Activated CD4-positive, alpha-beta T cell treated with anti-CD3 and anti-CD28 coated beads, Interleukin-2, amount 10 ng/mL, durations not matched to agents 7 days and 5 days (primary cell): ENCODE measurements around the gene CSNK2B. TPM values are rescaled to one million over a fixed set of nuclear protein-coding genes. Genes with fewer than 3 reads are reported as not detected.
A peak's percentile ranks its signal among the peaks of the same experiment; 100 is the strongest.

Source experiments
- CTCF ChIA-PET: fragments of 350-600 bp; sonication (Branson Sonifier 250); formaldehyde crosslinking; loops from one replicate; lab custom pipeline; 2021; ENCODE audit warnings: antibody characterized with exemption; lab: Charles Lee
- POLR2A ChIA-PET: fragments of 350-600 bp; sonication (Branson Sonifier 250); formaldehyde crosslinking; loops from one replicate; lab custom pipeline; 2021; ENCODE audit warnings: antibody characterized with exemption; lab: Charles Lee
- DNase-seq: peaks from one replicate; pipeline ENCODE4 v3.0.0-alpha.2; 2020
- H3K27ac Mint-ChIP-seq: one replicate; pipeline ENCODE4 v1.8.0; 2021; ENCODE audit warnings: mild to moderate bottlenecking, moderate library complexity, mixed read lengths
- H3K27me3 Mint-ChIP-seq: one replicate; pipeline ENCODE4 v1.8.0; 2021; ENCODE audit warnings: mixed read lengths
- H3K36me3 Mint-ChIP-seq: one replicate; pipeline ENCODE4 v1.8.0; 2021; ENCODE audit warnings: low read depth, mixed read lengths
- H3K4me1 Mint-ChIP-seq: one replicate; pipeline ENCODE4 v1.8.0; 2021; ENCODE audit warnings: mixed read lengths
- H3K4me3 Mint-ChIP-seq: one replicate; pipeline ENCODE4 v1.8.0; 2021; ENCODE audit warnings: mild to moderate bottlenecking, moderate library complexity, mixed read lengths
- H3K9me3 Mint-ChIP-seq: one replicate; pipeline ENCODE4 v1.8.0; 2021; ENCODE audit warnings: mixed read lengths
- microRNA-seq: library from miRNA; unstranded; fragments of <30 nt; microRNA quantifications from one replicate; pipeline ENCODE4 v1.2.0, GENCODE V29; 2021; ENCODE audit warnings: borderline microRNAs expressed, borderline replicate concordance
- total RNA-seq, 2 experiments: library from RNA; stranded (reverse); gene quantifications; one replicate each; pipeline ENCODE4 v1.2.3, GENCODE V29; 2021

Gene CSNK2B
- total RNA-seq, 2 experiments from 2014 or later = 218 to 273 TPM

DNA sequence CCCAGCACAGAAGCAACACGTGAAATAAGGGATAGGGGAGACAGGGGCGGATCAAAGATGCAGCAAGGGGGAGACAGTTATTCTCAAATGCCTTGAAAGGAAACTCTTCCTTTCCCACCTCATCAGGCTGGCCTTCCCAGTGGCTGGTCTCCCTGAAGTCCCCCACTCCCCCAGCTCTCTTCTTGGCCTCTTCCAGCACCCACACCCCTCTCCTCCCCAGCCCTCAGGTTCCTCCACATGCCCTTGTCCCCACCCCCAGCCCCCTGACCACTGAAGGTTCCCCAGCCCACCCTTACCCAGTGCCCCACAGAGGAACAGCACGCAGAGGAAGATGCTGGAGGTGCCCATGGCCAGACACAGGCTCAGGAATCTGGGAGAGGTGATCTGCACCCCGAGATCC lies 47.6 kb downstream of the CSNK2B start:
- Mint-ChIP-seq H3K27ac (no peak overlapping the region), H3K9me3 (no peaks in the 10 kb centered on the region), H3K27me3 (peaks cover 7% of the 10 kb centered on the region), H3K36me3 (no peaks in the 10 kb centered on the region), H3K4me3 (no peak overlapping the region), H3K4me1 (peaks cover 29% of the 10 kb centered on the region)
- ChIA-PET POLR2A (no interaction called here), CTCF (interaction anchor here (0.8 to 2.6 kb wide), 3 partner anchors 9 to 69 kb away, joined by 3 to 13 read pairs (median 4); partner anchors contain the start of genes LY6G6C and MPIG6B)
- no peak for DNase-seq

DNA sequence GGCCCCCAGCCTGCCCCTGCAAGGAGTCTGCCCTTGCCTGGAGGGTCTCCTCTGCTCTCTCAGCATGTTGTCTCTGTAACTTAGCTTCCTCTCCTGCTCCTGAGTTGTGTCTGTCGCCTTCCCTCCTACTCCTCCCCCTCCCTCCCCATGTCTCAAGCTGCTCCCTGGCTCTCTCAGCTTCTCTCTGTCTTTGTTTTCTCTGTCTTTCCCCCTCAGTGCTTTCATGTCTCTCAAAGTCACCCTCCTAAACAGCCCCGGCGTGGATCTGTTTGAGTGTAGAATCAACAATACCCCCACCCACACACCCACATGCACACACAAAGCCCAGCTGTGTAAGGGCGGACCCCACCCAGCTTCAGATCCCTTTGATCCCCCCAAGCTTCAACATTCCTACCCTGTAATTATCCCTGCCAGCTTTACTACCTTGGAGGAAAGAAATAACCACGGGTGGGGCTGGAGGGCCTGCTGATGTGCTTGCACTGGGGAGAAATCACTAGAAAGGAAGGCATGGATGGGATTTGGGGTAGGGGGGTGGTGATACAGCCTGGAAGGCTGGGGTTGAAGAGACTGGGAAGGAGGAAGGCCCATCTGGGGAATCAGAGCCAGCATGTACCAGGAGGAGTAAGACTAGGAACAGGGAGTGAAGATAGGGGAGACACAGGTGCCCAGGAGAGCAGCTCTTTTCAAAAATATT lies 48.3 kb downstream of the CSNK2B start:
- DNase-seq = no peak
- POLR2A ChIA-PET = no interaction called here
- CTCF ChIA-PET = interaction anchor here (0.8 to 2.6 kb wide), 5 partner anchors 8 to 69 kb away, joined by 3 to 13 read pairs (median 4); partner anchors contain the start of genes ABHD16A, LY6G6C and MPIG6B
- Mint-ChIP-seq H3K27me3 (peaks cover 7% of the 10 kb centered on the region), H3K4me1 (peaks cover 29% of the 10 kb centered on the region), H3K4me3 (no peak overlapping the region), H3K9me3 (no peaks in the 10 kb centered on the region), H3K36me3 (no peaks in the 10 kb centered on the region), H3K27ac (peak overlapping the region; percentile 38)

DNA sequence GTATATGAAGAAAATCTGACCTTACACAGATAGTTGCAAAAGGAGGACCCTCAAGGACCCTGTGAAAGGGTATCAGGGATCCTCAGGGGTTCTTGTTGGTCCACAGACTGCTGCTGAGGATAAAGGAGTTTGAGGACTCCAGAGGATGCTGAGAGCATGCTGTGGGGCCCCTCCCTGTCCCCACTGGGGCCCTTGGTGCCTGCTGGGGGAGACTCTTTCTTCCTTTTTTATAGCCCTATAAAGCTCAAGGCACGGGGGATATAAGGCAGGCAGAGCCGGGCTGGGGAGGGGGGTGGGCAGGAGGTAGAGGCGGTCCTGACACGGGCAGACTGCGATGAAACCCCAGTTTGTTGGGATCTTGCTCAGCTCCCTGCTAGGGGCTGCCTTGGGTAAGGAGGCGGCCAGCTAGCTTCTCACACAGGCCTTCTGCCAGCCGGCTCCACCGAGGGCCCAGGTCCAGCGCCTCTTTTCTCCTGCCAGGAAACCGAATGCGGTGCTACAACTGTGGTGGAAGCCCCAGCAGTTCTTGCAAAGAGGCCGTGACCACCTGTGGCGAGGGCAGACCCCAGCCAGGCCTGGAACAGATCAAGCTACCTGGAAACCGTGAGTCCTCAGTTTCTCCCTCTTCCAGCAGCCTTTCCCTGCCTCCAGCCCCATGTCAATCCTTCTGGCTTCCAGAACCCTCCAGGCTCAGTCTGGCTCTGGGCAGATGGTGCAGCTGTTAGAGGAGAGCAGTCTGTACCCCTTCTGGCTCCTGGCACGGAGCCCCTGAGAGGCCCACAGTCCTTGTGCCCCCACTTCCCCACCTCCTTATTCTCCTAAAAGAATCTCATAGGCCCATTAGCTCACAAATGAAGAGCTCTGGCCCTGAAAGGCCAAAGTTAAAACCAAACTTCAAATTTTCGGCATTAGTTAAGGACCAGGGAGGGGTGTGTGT lies 49.4 kb downstream of the CSNK2B start, which contains the start of gene LY6G6D:
TSS of gene LY6G6D (plus strand) at position 327 of the 937 bp plus-strand sequence. CDS start at position 335, 8 bp downstream.
- CTCF ChIA-PET = interaction anchor here (0.9 to 2.6 kb wide), 7 partner anchors 7 to 223 kb away, joined by 3 to 13 read pairs (median 4); partner anchors contain the start of genes ABHD16A, LY6G6C and MPIG6B
- no peaks in the 10 kb centered on the region for H3K36me3 Mint-ChIP-seq
- H3K27ac Mint-ChIP-seq = no peak within 1 kb of the TSS
- POLR2A ChIA-PET = no interaction called here
- no peak for DNase-seq
- no peak within 1 kb of the TSS for H3K4me3 Mint-ChIP-seq
- H3K9me3 Mint-ChIP-seq = no peaks in the 10 kb centered on the region
- peaks cover 28% of the 10 kb centered on the region for H3K4me1 Mint-ChIP-seq
- peaks cover 7% of the 10 kb centered on the region for H3K27me3 Mint-ChIP-seq

DNA sequence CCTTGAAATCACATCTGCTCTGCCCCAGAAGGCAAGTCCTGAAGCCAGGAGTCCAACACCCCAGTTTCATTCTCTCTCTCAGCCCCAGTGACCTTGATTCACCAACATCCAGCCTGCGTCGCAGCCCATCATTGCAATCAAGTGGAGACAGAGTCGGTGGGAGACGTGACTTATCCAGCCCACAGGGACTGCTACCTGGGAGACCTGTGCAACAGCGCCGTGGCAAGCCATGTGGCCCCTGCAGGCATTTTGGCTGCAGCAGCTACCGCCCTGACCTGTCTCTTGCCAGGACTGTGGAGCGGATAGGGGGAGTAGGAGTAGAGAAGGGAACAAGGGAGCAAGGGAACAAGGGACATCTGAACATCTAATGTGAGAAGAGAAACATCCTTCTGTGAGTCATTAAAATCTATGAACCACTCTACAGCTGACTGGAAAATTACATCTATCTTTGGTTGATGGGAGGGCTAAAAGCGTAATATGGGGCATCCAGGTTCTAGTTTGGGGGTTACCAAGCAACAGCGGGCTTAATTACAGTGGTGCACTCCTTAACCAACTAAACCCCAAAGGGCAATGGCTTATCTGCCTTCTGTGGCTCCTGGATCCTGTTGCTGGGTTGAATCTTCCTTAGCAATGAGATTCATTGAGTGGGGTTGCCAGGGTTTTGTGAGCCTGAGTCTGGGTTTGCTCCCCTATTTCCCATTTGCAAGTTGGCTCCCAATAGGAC lies 51.8 kb downstream of the CSNK2B start:
- POLR2A ChIA-PET = interaction anchor here (0.6 kb wide), 1 partner anchor 119 kb away, joined by 3 read pairs; no protein-coding TSS in a partner anchor

DNA sequence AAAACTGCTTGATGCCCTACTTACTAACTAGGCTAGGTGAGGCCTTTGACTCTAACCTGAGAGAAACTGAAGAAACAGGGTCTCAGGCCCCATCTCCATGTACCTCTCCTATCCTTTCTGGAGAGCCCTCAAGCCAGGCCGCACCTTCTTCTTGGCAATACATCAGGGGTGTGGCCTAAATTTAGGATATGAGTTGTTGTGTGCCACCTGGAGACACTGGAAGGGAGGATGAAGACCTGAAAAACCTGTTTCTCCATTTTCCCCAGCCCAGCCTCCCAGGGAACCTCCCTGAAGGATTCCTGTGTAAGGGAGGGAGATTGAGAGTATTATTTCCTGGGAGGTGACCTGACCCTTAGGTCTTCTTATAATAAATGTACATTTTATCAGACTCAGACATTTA lies 52.4 kb downstream of the CSNK2B start:
- POLR2A ChIA-PET = interaction anchor here (0.6 kb wide), 1 partner anchor 119 kb away, joined by 3 read pairs; no protein-coding TSS in a partner anchor
- no peaks in the 10 kb centered on the region for H3K36me3 Mint-ChIP-seq
- H3K27ac Mint-ChIP-seq = no peak overlapping the region
- no peak overlapping the region for H3K4me3 Mint-ChIP-seq
- H3K9me3 Mint-ChIP-seq = no peaks in the 10 kb centered on the region
- peaks cover 6% of the 10 kb centered on the region for H3K4me1 Mint-ChIP-seq
- DNase-seq = no peak
- peaks cover 4% of the 10 kb centered on the region for H3K27me3 Mint-ChIP-seq
- CTCF ChIA-PET = interaction anchor here (1.5 kb wide), 1 partner anchor 12 kb away, joined by 4 read pairs; no protein-coding TSS in a partner anchor

More for the DNA sequence above, 51.8 kb downstream of the CSNK2B start:
- H3K9me3 Mint-ChIP-seq = no peaks in the 10 kb centered on the region
- H3K4me1 Mint-ChIP-seq = peaks cover 4% of the 10 kb centered on the region
- no peak overlapping the region for H3K27ac Mint-ChIP-seq
- no peak overlapping the region for H3K4me3 Mint-ChIP-seq
- no peak for DNase-seq
- CTCF ChIA-PET = no interaction called here
- peaks cover 7% of the 10 kb centered on the region for H3K27me3 Mint-ChIP-seq
- H3K36me3 Mint-ChIP-seq = no peaks in the 10 kb centered on the region

DNA sequence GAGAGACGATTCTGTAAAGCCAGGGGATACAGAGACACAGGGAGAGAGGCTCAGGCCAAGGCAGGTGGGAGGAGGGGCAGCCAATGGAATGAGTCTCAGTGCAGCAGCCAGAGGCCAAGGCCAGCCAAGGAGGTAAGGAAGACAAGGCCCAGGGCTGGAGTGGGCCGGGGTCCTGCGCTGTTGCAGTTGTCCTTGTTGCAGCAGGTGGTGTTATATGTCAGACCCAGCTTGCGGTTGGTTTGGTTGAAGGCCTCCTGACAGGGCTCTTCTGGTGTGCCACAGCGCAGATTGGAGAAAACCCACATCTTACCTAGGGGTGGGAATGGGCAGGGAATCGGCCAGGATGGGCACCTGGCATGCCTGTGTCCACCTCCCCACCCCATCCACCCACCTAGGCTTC lies 53.1 kb downstream of the CSNK2B start:
- ChIA-PET POLR2A (no interaction called here), CTCF (interaction anchor here (1.5 kb wide), 1 partner anchor 11 kb away, joined by 4 read pairs; no protein-coding TSS in a partner anchor)
- no peaks in the 10 kb centered on the region for H3K36me3 Mint-ChIP-seq
- H3K4me1 Mint-ChIP-seq = peaks cover 8% of the 10 kb centered on the region
- H3K27me3 Mint-ChIP-seq = peaks cover 3% of the 10 kb centered on the region
- H3K4me3 Mint-ChIP-seq = no peak overlapping the region
- no peak for DNase-seq
- no peaks in the 10 kb centered on the region for H3K9me3 Mint-ChIP-seq
- peak overlapping the region; percentile 61 for H3K27ac Mint-ChIP-seq

Small RNAs within 50 kb of the gene (microRNA-seq; reads per million reads assigned to microRNA genes)
- gene MIR4646 (not detected), gene MIR6832 (0.63 reads per million)

Other genes with a start within 250 kb of the CSNK2B start
- gene MICB, start 167.9 kb upstream of the CSNK2B start, total RNA-seq = 10 to 100 TPM; 54.2 to 55.7 TPM
- not detected for gene MCCD1, start 137.1 kb upstream of the CSNK2B start, total RNA-seq
- gene DDX39B, start 124.1 kb upstream of the CSNK2B start, total RNA-seq = 100 to 1,000 TPM; 420 to 442 TPM
- gene ATP6V1G2, start 119.5 kb upstream of the CSNK2B start, total RNA-seq = 1 to 10 TPM; 3.6 to 3.7 TPM
- 10 to 100 TPM; 15.8 to 16.0 TPM for gene NFKBIL1, start 118.5 kb upstream of the CSNK2B start, total RNA-seq
- 10 to 100 TPM; 20.9 to 27.0 TPM for gene LTA, start 93.8 kb upstream of the CSNK2B start, total RNA-seq
- gene TNF, start 90.5 kb upstream of the CSNK2B start, total RNA-seq = 10 to 100 TPM; 46.5 to 47.1 TPM
- 100 to 1,000 TPM; 585 to 747 TPM for gene LTB, start 83.7 kb upstream of the CSNK2B start, total RNA-seq
- 10 to 100 TPM; 33.3 to 36.8 TPM for gene LST1, start 79.8 kb upstream of the CSNK2B start, total RNA-seq
- gene NCR3, start 73.1 kb upstream of the CSNK2B start, total RNA-seq = 10 to 100 TPM; 20.0 to 23.8 TPM
- 10 to 100 TPM; 48.0 to 54.2 TPM for gene AIF1, start 50.8 kb upstream of the CSNK2B start, total RNA-seq
- 100 to 1,000 TPM; 240 to 246 TPM for gene PRRC2A, start 45.4 kb upstream of the CSNK2B start, total RNA-seq
- gene BAG6, start 13.4 kb upstream of the CSNK2B start, total RNA-seq = 100 to 1,000 TPM; 268 to 286 TPM
- 1 to 10 TPM; 3.9 to 4.5 TPM for gene APOM, start 10.2 kb upstream of the CSNK2B start, total RNA-seq
- gene C6orf47, start 5.3 kb upstream of the CSNK2B start, total RNA-seq = 10 to 100 TPM; 20.2 to 20.9 TPM
- 10 to 100 TPM; 34.4 to 42.9 TPM for gene GPANK1, start 1.1 kb upstream of the CSNK2B start, total RNA-seq
- 10 to 100 TPM; 26.0 to 27.4 TPM for gene LY6G5B, start 3.9 kb downstream of the CSNK2B start, total RNA-seq
- 1 to 10 TPM; 1.7 to 2.1 TPM for gene LY6G5C, start 15.0 kb downstream of the CSNK2B start, total RNA-seq
- gene ABHD16A, start 37.2 kb downstream of the CSNK2B start, total RNA-seq = 10 to 100 TPM; 47.2 to 54.1 TPM
- not detected for gene LY6G6F, start 40.8 kb downstream of the CSNK2B start, total RNA-seq
- gene LY6G6D, start 49.3 kb downstream of the CSNK2B start, total RNA-seq = not detected
- not detected for gene LY6G6C, start 55.7 kb downstream of the CSNK2B start, total RNA-seq
- gene MPIG6B, start 57.3 kb downstream of the CSNK2B start, total RNA-seq = under 1 TPM; 0.15 to 0.19 TPM
- 10 to 100 TPM; 13.3 to 15.4 TPM for gene DDAH2, start 63.2 kb downstream of the CSNK2B start, total RNA-seq
- gene CLIC1, start 70.5 kb downstream of the CSNK2B start, total RNA-seq = 100 to 1,000 TPM; 525 to 561 TPM
- 10 to 100 TPM; 56.1 to 58.0 TPM for gene MSH5, start 73.9 kb downstream of the CSNK2B start, total RNA-seq
- gene SAPCD1, start 96.6 kb downstream of the CSNK2B start, total RNA-seq = 10 to 100 TPM in 1 of 2 experiments, 1 to 10 TPM in 1; 9.8 to 12.0 TPM
- 1 to 10 TPM; 5.2 to 5.4 TPM for gene VWA7, start 111.2 kb downstream of the CSNK2B start, total RNA-seq
- gene VARS1, start 129.7 kb downstream of the CSNK2B start, total RNA-seq = 100 to 1,000 TPM in 1 of 2 experiments, 10 to 100 TPM in 1; 85.0 to 100 TPM
- gene LSM2, start 140.9 kb downstream of the CSNK2B start, total RNA-seq = 100 to 1,000 TPM; 103 to 109 TPM
- gene HSPA1L, start 149.2 kb downstream of the CSNK2B start, total RNA-seq = 1 to 10 TPM; 3.3 to 3.5 TPM
- gene HSPA1A, start 149.5 kb downstream of the CSNK2B start, total RNA-seq = 10 to 100 TPM; 89.8 to 92.7 TPM
- 10 to 100 TPM; 44.0 to 47.2 TPM for gene HSPA1B, start 161.7 kb downstream of the CSNK2B start, total RNA-seq
- 10 to 100 TPM; 16.7 to 17.0 TPM for gene NEU1, start 196.7 kb downstream of the CSNK2B start, total RNA-seq
- under 1 TPM in 1 of 2 experiments, not detected in 1; 0.15 TPM for gene SLC44A4, start 212.9 kb downstream of the CSNK2B start, total RNA-seq
- 10 to 100 TPM; 70.4 to 71.6 TPM for gene EHMT2, start 231.6 kb downstream of the CSNK2B start, total RNA-seq
- 1 to 10 TPM; 1.3 to 1.8 TPM for gene ZBTB12, start 236.0 kb downstream of the CSNK2B start, total RNA-seq